LNCaP clone FGC (cell line): ENCODE measurements around the gene CACNA1D.

ENCODE experiments used
- DNase-seq: peaks from one replicate; pipeline ENCODE4 v3.0.0-alpha.2; 2011; ENCODE audit warnings: low read depth
- H3K4me3 ChIP-seq: 2 replicates; pipeline ENCODE4 v1.5.1; 2011; ENCODE audit warnings: mild to moderate bottlenecking, low read depth, low read length, control low read depth
- TF ChIP-seq, protein P1 (sequence below): IDR thresholded peaks from 2 replicates; pipeline ENCODE4 v1.5.1; 2012; ENCODE audit warnings: mild to moderate bottlenecking; ENCODE audit not compliant: control insufficient read depth, insufficient read depth; ENCODE audit errors: extremely low read depth

Gene CACNA1D

DNA sequence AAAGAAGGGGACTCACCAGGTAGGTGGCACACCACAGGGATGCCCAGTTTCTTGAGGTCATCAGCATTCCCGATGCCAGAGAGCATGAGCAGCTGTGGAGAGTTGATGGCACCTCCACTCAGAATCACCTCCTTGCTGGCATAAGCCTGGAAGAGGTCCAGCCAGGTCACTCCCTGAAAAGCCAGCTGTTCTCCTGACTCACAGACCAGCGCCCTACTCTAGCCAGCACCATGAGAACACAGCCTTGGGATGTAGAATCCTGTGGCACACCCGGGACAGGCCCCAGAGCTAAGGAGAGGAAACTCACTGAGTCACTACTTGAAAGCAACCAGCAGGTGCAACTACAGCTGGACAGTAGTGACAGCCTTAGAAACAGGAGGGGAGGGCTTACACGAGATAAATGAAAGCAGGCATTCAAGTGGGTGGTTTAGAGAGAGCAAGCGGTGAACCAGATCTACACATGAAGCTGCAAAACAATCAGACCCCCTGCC is 327.3 kb downstream of the CACNA1D start:
- H3K4me3 ChIP-seq, result no peak overlapping the region
- no peak for DNase-seq
- TF ChIP-seq, protein P1, sequence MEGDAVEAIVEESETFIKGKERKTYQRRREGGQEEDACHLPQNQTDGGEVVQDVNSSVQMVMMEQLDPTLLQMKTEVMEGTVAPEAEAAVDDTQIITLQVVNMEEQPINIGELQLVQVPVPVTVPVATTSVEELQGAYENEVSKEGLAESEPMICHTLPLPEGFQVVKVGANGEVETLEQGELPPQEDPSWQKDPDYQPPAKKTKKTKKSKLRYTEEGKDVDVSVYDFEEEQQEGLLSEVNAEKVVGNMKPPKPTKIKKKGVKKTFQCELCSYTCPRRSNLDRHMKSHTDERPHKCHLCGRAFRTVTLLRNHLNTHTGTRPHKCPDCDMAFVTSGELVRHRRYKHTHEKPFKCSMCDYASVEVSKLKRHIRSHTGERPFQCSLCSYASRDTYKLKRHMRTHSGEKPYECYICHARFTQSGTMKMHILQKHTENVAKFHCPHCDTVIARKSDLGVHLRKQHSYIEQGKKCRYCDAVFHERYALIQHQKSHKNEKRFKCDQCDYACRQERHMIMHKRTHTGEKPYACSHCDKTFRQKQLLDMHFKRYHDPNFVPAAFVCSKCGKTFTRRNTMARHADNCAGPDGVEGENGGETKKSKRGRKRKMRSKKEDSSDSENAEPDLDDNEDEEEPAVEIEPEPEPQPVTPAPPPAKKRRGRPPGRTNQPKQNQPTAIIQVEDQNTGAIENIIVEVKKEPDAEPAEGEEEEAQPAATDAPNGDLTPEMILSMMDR, result no peak

DNA sequence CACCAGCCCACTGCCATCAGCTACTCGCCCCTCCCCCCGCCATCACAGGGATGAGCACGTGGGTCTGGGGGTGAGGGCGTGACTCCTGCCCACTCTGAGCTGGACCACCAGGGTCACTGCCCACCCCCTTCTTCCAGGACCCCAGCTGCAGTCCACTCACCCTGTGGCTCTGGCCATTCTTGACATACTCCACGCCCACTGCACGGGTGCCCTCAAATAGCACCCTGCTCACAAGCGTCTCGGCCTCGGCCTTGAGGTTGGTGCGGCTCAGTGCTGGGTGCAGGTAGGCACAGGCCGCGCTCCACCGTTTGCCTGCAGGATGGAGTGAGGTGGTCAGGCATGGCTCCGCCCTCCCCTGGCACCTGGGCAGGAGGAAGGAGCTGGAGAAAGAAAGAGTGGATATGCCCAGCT is 327.9 kb downstream of the CACNA1D start:
- no peak overlapping the region for H3K4me3 ChIP-seq
- TF ChIP-seq, protein P1, result no peak
- DNase-seq, result no peak

DNA sequence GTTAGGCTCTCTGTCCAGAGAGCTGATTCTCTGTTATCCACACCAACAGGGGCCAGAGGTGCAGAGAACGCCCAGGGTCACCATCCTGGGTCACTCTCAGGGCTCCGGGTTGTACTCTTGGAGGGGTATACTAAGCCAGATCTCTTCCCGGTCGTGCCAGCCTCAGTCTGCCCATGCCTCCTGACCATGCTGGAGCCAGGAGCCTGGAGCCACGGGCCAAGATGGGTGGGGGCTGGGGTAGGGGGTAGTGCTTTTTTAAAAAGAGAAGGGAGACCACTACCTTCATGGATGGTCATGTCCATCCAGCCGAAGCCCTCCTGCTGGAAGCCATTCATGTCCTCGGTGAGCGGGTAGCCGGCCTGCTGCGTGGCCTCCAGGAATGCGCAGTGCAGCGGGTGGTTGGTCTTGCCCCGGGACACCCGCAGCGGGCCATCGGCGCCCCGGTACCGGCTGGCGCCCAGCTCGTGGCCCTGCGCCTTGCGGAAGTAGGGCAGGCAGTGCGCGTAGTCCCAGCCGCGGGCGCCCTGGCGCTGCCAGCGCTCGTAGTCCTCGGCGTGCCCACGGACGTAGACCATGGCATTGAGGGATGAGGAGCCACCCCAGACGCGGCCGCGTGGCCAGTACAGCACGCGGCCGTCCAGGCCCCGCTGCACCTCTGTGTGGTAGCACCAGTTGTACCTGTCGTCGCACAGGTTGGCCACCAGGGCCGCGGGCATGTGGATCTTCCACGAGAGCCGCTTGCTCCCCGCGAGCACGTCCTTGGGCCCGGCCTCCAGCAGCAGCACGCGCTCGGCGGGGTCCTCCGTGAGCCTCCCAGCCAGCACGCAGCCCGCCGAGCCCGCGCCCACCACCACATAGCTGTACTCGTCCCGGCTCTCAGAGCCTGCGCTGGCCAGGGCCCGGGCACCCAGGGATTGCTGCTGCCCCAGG is 328.9 kb downstream of the CACNA1D start:
- DNase-seq, result no peak
- TF ChIP-seq, protein P1, result no peak

DNA sequence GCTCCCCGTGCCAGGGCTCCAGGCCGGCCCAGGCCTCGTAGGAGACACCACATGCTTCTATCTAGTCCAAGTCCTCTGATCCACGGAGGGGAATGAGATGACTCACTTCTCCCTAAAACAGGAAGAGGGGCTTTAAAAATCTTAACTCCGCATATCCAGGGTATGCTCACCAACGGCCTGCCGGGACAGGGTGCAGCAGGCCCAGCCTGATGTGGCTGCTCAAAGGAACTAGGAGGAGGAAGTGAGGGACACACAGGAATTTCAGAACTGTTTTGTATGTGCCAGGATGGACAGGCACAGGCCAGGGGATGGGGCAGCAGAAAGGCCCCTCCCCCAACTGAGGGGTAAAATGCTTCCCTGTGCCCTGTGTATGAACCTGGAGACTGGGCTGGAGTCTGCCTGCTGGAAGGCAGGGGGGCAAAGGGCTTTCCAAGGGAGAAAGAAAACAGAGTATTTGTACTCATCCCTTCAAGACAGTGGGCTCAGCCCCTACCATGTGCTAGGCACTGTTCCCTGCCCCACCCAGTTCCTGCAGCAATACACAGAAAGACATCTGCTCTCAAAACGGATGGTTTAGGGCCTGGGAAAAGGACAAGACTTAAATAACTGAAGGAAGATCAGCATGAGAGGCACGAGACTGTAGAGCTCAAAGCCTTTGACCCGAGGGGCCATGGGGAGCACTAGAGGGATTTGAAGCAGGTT is 329.7 kb downstream of the CACNA1D start:
- no peak overlapping the region for H3K4me3 ChIP-seq
- TF ChIP-seq, protein P1, result no peak
- no peak for DNase-seq

More for the DNA sequence above, 328.9 kb downstream of the CACNA1D start:
- H3K4me3 ChIP-seq, result no peak overlapping the region

DNA sequence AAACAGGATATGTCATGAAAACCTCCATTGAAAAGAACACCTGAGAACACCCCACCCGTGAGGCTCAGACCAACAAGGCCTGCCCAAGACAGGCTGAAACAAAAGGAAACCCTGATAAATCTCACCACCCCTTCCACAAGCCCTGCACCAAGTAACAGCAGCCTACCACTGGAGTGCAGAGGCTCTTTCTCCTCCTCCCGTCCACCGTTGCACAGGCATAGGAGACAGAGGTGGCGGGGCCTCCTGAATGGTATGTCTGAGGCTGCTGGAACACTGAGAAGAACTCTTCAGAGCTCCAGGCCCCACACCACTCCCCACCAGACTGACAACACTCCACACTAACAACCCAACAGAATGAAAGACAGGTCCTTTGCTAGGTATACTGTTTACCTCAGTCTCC is 330.4 kb downstream of the CACNA1D start:
- no peak for DNase-seq
- TF ChIP-seq, protein P1, result no peak
- H3K4me3 ChIP-seq, result no peak overlapping the region

DNA sequence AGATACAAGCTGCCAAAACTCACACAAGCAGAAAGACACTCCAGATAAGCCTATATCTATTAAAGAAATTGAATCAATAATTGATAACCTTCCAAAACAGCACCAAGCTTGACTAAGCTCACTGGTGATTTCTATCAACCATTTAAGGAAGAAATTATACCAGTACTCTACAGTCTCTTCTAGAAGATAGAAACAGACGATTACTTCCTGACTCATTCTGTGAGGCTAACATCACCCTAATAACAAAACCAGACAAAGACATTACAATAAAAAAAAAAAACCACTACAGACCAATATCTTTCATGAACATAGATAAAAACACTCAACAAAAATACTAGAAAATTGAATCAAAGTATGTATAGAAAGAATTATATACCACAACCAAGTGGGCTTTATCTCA is 331.6 kb downstream of the CACNA1D start:
- no peak for DNase-seq
- H3K4me3 ChIP-seq, result no peak overlapping the region
- TF ChIP-seq, protein P1, result no peak
